Naive B cell (primary cell): ENCODE results near the gene LACTB. TPM values are rescaled to one million over a fixed set of nuclear protein-coding genes. Genes with fewer than 3 reads are reported as not detected.

ENCODE experiments used
- ATAC-seq, 2 donors: fragments of 150-1000 bp; cut with Tn5 transposase; 2 replicates each; pipeline ENCODE4 v1.10.0; 2021; ENCODE audit warnings: low read depth in 2 of 2, mild to moderate bottlenecking in 2 of 2, moderate library complexity in 2 of 2
- DNase-seq: peaks from one replicate; pipeline ENCODE4 v3.0.0; 2022
- H3K27ac Mint-ChIP-seq, 6 donors: one replicate each; pipeline ENCODE4 v1.8.0; 2020 to 2022; ENCODE audit warnings: mild to moderate bottlenecking in 6 of 6, mixed read lengths in 6 of 6, moderate library complexity in 5 of 6, inconsistent platforms in 2 of 6
- H3K27me3 Mint-ChIP-seq, 3 donors: one replicate each; pipeline ENCODE4 v1.8.0; 2021 to 2022; ENCODE audit warnings: mixed read lengths in 3 of 3, mild to moderate bottlenecking in 1 of 3
- H3K36me3 Mint-ChIP-seq, 2 donors: one replicate each; pipeline ENCODE4 v1.8.0; 2020 to 2022; ENCODE audit warnings: mixed read lengths in 2 of 2, inconsistent platforms in 1 of 2, mild to moderate bottlenecking in 1 of 2
- H3K4me1 Mint-ChIP-seq, 3 donors: one replicate each; pipeline ENCODE4 v1.8.0; 2020 to 2022; ENCODE audit warnings: mixed read lengths in 3 of 3, inconsistent platforms in 1 of 3, mild to moderate bottlenecking in 1 of 3, moderate library complexity in 1 of 3
- H3K4me3 Mint-ChIP-seq, 8 donors: one replicate each; pipeline ENCODE4 v1.8.0; 2020 to 2022; ENCODE audit warnings: mild to moderate bottlenecking in 8 of 8, mixed read lengths in 8 of 8, moderate library complexity in 8 of 8, inconsistent platforms in 2 of 8
- H3K9me3 Mint-ChIP-seq, 7 donors: one replicate each; pipeline ENCODE4 v1.8.0; 2020 to 2022; ENCODE audit warnings: mixed read lengths in 7 of 7, mild to moderate bottlenecking in 5 of 7, inconsistent platforms in 2 of 7, moderate library complexity in 1 of 7
- polyA plus RNA-seq, 6 donors: library from polyadenylated mRNA; unstranded; fragments of 300-500 nt; fragmentation: Illumina TruSeq; gene quantifications; one replicate each; pipeline ENCODE4 v1.2.3, GENCODE V29; 2021; ENCODE audit warnings: low read depth in 6 of 6

The LACTB gene
- polyA plus RNA-seq, 6 donors from 2014 or later: 9.0 to 22.2 (median 16.1) TPM

GRCh38 chr15:63083541-63083940, 38.1 kb upstream of the LACTB start:
- no peaks in the 10 kb centered on the region for H3K36me3 Mint-ChIP-seq
- H3K4me1 Mint-ChIP-seq: no peaks in the 10 kb centered on the region
- ATAC-seq: no peak
- H3K9me3 Mint-ChIP-seq: no peaks in the 10 kb centered on the region
- H3K4me3 Mint-ChIP-seq: no peak overlapping the region
- no peak overlapping the region for H3K27ac Mint-ChIP-seq
- DNase-seq: no peak
- peaks cover 5 to 20% (median 12%) of the 10 kb centered on the region in 3 donors for H3K27me3 Mint-ChIP-seq

- ATAC-seq (no peak), DNase-seq (no peak)
- Mint-ChIP-seq H3K4me1 (no peaks in the 10 kb centered on the region), H3K27me3 (peaks cover 4 to 14% (median 5%) of the 10 kb centered on the region in 3 donors), H3K4me3 (no peak overlapping the region), H3K36me3 (no peaks in the 10 kb centered on the region), H3K9me3 (no peaks in the 10 kb centered on the region), H3K27ac (no peak overlapping the region)
These were observed 36.9 kb upstream of the LACTB start for GRCh38 chr15:63084806-63085205.

GRCh38 chr15:63085289-63085688, 36.4 kb upstream of the LACTB start:
- Mint-ChIP-seq H3K4me3 (no peak overlapping the region), H3K27me3 (peaks cover 0 to 13% (median 5%) of the 10 kb centered on the region in 3 donors), H3K4me1 (no peaks in the 10 kb centered on the region), H3K36me3 (no peaks in the 10 kb centered on the region), H3K9me3 (no peaks in the 10 kb centered on the region), H3K27ac (no peak overlapping the region)
- no peak for ATAC-seq
- no peak for DNase-seq

DNA sequence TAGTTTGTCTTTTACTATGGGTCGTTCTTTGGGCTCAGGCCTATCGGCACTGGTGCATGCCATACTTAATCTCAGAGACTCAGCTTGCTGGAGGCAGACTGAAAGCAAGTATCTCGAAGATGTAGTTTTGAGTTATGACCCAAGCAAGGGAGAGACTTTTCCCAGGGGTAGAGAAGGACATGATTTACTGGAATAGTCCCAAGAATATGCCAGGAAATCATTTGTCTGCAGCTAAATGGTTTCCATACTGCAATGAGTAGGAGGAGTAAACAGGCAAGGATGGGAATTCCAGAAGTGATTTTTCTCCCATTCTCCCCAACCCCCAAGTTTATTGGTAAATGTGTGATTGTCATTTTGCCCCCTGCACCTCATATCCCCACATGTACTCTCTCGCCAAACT, 35.4 kb upstream of the LACTB start:
- H3K27ac Mint-ChIP-seq: no peak overlapping the region

DNA sequence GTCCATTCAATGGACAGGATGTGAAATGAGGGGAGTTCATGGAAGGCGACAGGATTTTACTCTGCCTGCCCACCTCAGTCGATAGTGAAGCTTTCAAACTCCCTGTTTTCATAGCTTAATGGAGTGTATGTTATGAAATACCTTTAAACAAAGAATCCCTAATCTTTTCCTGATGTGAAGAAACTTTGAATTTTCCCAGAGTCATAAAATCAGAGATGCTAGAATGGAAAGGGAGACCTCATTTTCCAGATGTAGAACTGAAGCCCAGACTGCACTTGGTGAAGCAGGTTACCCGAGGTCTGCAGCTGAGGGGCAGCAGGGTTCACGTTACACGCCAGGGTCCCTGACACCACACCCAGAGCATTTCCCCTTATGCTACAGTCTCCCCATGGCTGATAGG, 34.7 kb upstream of the LACTB start:
- H3K36me3 Mint-ChIP-seq: no peaks in the 10 kb centered on the region
- H3K27ac Mint-ChIP-seq: no peak overlapping the region
- peaks cover 0 to 6% (median 0%) of the 10 kb centered on the region in 3 donors for H3K27me3 Mint-ChIP-seq
- ATAC-seq (no peak), DNase-seq (no peak)
- no peak overlapping the region for H3K4me3 Mint-ChIP-seq
- no peaks in the 10 kb centered on the region for H3K9me3 Mint-ChIP-seq
- no peaks in the 10 kb centered on the region for H3K4me1 Mint-ChIP-seq

More for the DNA sequence above, 35.4 kb upstream of the LACTB start:
- H3K4me1 Mint-ChIP-seq: no peaks in the 10 kb centered on the region
- no peak for ATAC-seq
- no peak overlapping the region for H3K4me3 Mint-ChIP-seq
- no peaks in the 10 kb centered on the region for H3K36me3 Mint-ChIP-seq
- peaks cover 0 to 6% (median 5%) of the 10 kb centered on the region in 3 donors for H3K27me3 Mint-ChIP-seq
- no peak for DNase-seq
- no peaks in the 10 kb centered on the region for H3K9me3 Mint-ChIP-seq

DNA sequence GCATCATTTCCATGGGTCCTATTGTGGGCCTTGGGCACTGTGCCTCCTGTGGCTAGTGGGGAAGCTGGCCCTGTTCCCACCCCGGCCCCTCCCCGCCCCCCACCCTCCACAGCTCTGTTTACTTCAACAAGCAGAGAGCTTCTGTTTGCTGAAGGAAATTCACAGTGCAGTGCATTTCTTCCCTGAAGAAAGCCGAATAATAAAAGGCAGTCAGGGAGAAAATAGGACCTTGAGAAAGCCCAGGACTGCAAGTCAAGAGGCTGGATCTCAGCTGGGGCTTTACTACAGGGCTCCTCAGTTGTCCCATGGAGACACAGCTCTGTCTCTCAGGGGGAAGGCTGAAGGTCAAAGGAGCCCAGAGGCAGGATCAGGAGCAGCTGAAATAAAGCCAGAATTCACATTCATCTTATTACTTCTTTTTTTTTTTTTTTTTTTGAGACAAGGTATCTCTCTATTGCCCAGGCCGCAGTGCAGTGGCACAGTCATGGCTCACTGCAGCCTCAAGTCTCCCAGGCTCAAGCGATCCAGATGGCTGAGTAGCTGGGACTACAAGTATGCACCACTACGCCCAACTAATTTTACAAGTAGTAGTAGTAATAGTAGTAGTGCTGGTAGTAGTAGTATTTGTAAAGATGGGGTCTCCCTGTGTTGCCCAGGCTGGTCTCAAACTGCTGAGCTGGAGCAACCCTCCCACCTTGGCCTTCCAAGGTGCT, 33.0 kb upstream of the LACTB start:
- DNase-seq: no peak
- H3K27me3 Mint-ChIP-seq: no peaks in the 10 kb centered on the region
- H3K4me1 Mint-ChIP-seq: peaks cover 0 to 4% (median 0%) of the 10 kb centered on the region in 3 donors
- no peaks in the 10 kb centered on the region for H3K9me3 Mint-ChIP-seq
- H3K36me3 Mint-ChIP-seq: no peaks in the 10 kb centered on the region
- H3K27ac Mint-ChIP-seq: no peak overlapping the region
- no peak for ATAC-seq
- H3K4me3 Mint-ChIP-seq: no peak overlapping the region

- H3K4me1 Mint-ChIP-seq: peaks cover 0 to 5% (median 0%) of the 10 kb centered on the region in 3 donors
- DNase-seq (no peak), ATAC-seq (no peak)
- no peaks in the 10 kb centered on the region for H3K36me3 Mint-ChIP-seq
- H3K27me3 Mint-ChIP-seq: no peaks in the 10 kb centered on the region
- H3K9me3 Mint-ChIP-seq: no peaks in the 10 kb centered on the region
- H3K4me3 Mint-ChIP-seq: no peak overlapping the region
- peak overlapping the region in 1 of 6 donors; percentile 31 for H3K27ac Mint-ChIP-seq
These were observed 32.2 kb upstream of the LACTB start for GRCh38 chr15:63089260-63090043.

GRCh38 chr15:63090472-63090871, 31.2 kb upstream of the LACTB start:
- ATAC-seq: no peak
- Mint-ChIP-seq H3K4me1 (peaks cover 0 to 5% (median 0%) of the 10 kb centered on the region in 3 donors), H3K4me3 (no peak overlapping the region), H3K27ac (no peak overlapping the region), H3K36me3 (no peaks in the 10 kb centered on the region), H3K9me3 (no peaks in the 10 kb centered on the region), H3K27me3 (no peaks in the 10 kb centered on the region)
- DNase-seq: no peak

- no peak overlapping the region for H3K4me3 Mint-ChIP-seq
- H3K36me3 Mint-ChIP-seq: no peaks in the 10 kb centered on the region
- DNase-seq (no peak), ATAC-seq (no peak)
- no peak overlapping the region for H3K27ac Mint-ChIP-seq
- peaks cover 0 to 5% (median 0%) of the 10 kb centered on the region in 3 donors for H3K4me1 Mint-ChIP-seq
- H3K27me3 Mint-ChIP-seq: no peaks in the 10 kb centered on the region
- H3K9me3 Mint-ChIP-seq: no peaks in the 10 kb centered on the region
These were observed 30.8 kb upstream of the LACTB start for GRCh38 chr15:63090887-63091286.

- DNase-seq (no peak), ATAC-seq (no peak)
- no peaks in the 10 kb centered on the region for H3K36me3 Mint-ChIP-seq
- no peak overlapping the region for H3K27ac Mint-ChIP-seq
- H3K4me3 Mint-ChIP-seq: no peak overlapping the region
- peaks cover 0 to 5% (median 0%) of the 10 kb centered on the region in 3 donors for H3K4me1 Mint-ChIP-seq
- H3K9me3 Mint-ChIP-seq: no peaks in the 10 kb centered on the region
- H3K27me3 Mint-ChIP-seq: no peaks in the 10 kb centered on the region
These were observed 29.8 kb upstream of the LACTB start for GRCh38 chr15:63091679-63092446.

- Mint-ChIP-seq H3K27me3 (no peaks in the 10 kb centered on the region), H3K36me3 (no peaks in the 10 kb centered on the region), H3K9me3 (no peaks in the 10 kb centered on the region), H3K4me1 (peaks cover 0 to 5% (median 0%) of the 10 kb centered on the region in 3 donors), H3K4me3 (no peak overlapping the region), H3K27ac (no peak overlapping the region)
- DNase-seq (peak; percentile 47), ATAC-seq (peak; percentile 72 to 81)
These were observed 28.0 kb upstream of the LACTB start for GRCh38 chr15:63093486-63094205.

- Mint-ChIP-seq H3K27me3 (no peaks in the 10 kb centered on the region), H3K9me3 (no peaks in the 10 kb centered on the region), H3K27ac (no peak overlapping the region), H3K36me3 (no peaks in the 10 kb centered on the region), H3K4me3 (no peak overlapping the region), H3K4me1 (peaks cover 0 to 5% (median 0%) of the 10 kb centered on the region in 3 donors)
- DNase-seq (no peak), ATAC-seq (no peak)
These were observed 27.1 kb upstream of the LACTB start for GRCh38 chr15:63094495-63094931.

DNA sequence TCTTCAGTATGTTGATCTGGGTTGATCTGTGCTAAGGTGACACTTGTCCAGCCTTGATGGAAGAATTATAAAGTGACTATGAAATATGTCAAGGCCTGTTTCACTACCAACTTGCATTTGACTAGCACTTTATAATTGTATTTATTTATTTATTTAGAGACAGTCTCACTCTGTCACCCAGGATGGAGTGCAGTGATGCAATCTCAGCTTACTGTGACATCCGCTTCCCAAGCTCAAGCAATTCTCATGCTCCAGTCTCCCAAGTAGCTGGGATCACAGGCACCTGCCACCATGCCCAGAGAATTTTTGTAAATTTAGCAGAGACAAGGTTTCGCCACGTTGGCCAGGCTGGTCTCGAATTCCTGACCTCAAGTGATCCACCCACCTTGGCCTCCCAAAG, 25.5 kb upstream of the LACTB start:
- peaks cover 0 to 2% (median 0%) of the 10 kb centered on the region in 7 donors for H3K9me3 Mint-ChIP-seq
- no peaks in the 10 kb centered on the region for H3K27me3 Mint-ChIP-seq
- no peak for ATAC-seq
- H3K4me1 Mint-ChIP-seq: peaks cover 0 to 5% (median 0%) of the 10 kb centered on the region in 3 donors
- no peak overlapping the region for H3K4me3 Mint-ChIP-seq
- no peak overlapping the region for H3K27ac Mint-ChIP-seq
- DNase-seq: no peak
- no peaks in the 10 kb centered on the region for H3K36me3 Mint-ChIP-seq
